ENCODE results near the gene DUOX2.

DUOX2 gene

GRCh38 chr15:45143946-45144345 lies 30.0 kb upstream of the DUOX2 start:
- Histone ChIP-seq H3K9ac (ENCODE audit: low read depth, low read length, poor library complexity, severe bottlenecking) (no peak overlapping the region), H3K4me2 (ENCODE audit: low read depth, low read length, poor library complexity, severe bottlenecking) (no peak overlapping the region), H3K9me3 (ENCODE audit: insufficient read depth, low read depth, low read length) (no peaks in the 10 kb centered on the region), H3K27me3 (ENCODE audit: insufficient read depth, low read length, poor library complexity, severe bottlenecking) (no peaks in the 10 kb centered on the region), H2AFZ (ENCODE audit: low read length) (no peak overlapping the region), H3F3A (ENCODE audit: low read depth) (no peaks in the 10 kb centered on the region), H3K4me3 (ENCODE audit: low read length, poor library complexity, severe bottlenecking) (no peak overlapping the region), H3K79me2 (ENCODE audit: insufficient read depth, low read length) (no peaks in the 10 kb centered on the region), H3K36me3 (ENCODE audit: insufficient read depth, low read length) (no peaks in the 10 kb centered on the region), H4K20me1 (ENCODE audit: insufficient read depth, low read length, poor library complexity, severe bottlenecking) (no peaks in the 10 kb centered on the region), H3K9me2 (replicated peaks; ENCODE audit: low read depth, low read length) (no peaks in the 10 kb centered on the region), H3K4me1 (ENCODE audit: insufficient read depth, low read length, poor library complexity, severe bottlenecking) (peaks cover 4% of the 10 kb centered on the region)
- TF ChIP-seq CTCF (conservative IDR thresholded peaks at IDR 0.05; ENCODE audit: low read length) (no peak), EZH2phosphoT487 (IDR thresholded peaks at IDR 0.05; ENCODE audit: borderline replicate concordance) (no peak)

GRCh38 chr15:45143056-45143455 lies 29.1 kb upstream of the DUOX2 start:
- Histone ChIP-seq H3K9ac (ENCODE audit: low read depth, low read length, poor library complexity, severe bottlenecking) (no peak overlapping the region), H3K9me3 (ENCODE audit: insufficient read depth, low read depth, low read length) (no peaks in the 10 kb centered on the region), H3K27me3 (ENCODE audit: insufficient read depth, low read length, poor library complexity, severe bottlenecking) (no peaks in the 10 kb centered on the region), H3K36me3 (ENCODE audit: insufficient read depth, low read length) (no peaks in the 10 kb centered on the region), H3K79me2 (ENCODE audit: insufficient read depth, low read length) (no peaks in the 10 kb centered on the region), H3F3A (ENCODE audit: low read depth) (no peaks in the 10 kb centered on the region), H2AFZ (ENCODE audit: low read length) (no peak overlapping the region), H3K9me2 (replicated peaks; ENCODE audit: low read depth, low read length) (no peaks in the 10 kb centered on the region), H4K20me1 (ENCODE audit: insufficient read depth, low read length, poor library complexity, severe bottlenecking) (no peaks in the 10 kb centered on the region), H3K4me1 (ENCODE audit: insufficient read depth, low read length, poor library complexity, severe bottlenecking) (no peaks in the 10 kb centered on the region), H3K4me3 (ENCODE audit: low read length, poor library complexity, severe bottlenecking) (no peak overlapping the region), H3K4me2 (ENCODE audit: low read depth, low read length, poor library complexity, severe bottlenecking) (no peak overlapping the region)
- TF ChIP-seq EZH2phosphoT487 (IDR thresholded peaks at IDR 0.05; ENCODE audit: borderline replicate concordance) (no peak), CTCF (conservative IDR thresholded peaks at IDR 0.05; ENCODE audit: low read length) (no peak)

GRCh38 chr15:45141386-45141785 lies 27.4 kb upstream of the DUOX2 start:
- no peaks in the 10 kb centered on the region for H3K9me2 ChIP-seq (replicated peaks; ENCODE audit: low read depth, low read length)
- no peak overlapping the region for H3K4me2 ChIP-seq (ENCODE audit: low read depth, low read length, poor library complexity, severe bottlenecking)
- no peaks in the 10 kb centered on the region for H3K27me3 ChIP-seq (ENCODE audit: insufficient read depth, low read length, poor library complexity, severe bottlenecking)
- H3K36me3 ChIP-seq (ENCODE audit: insufficient read depth, low read length), result no peaks in the 10 kb centered on the region
- H3K4me3 ChIP-seq (ENCODE audit: low read length, poor library complexity, severe bottlenecking), result no peak overlapping the region
- H3K4me1 ChIP-seq (ENCODE audit: insufficient read depth, low read length, poor library complexity, severe bottlenecking), result no peaks in the 10 kb centered on the region
- H3K79me2 ChIP-seq (ENCODE audit: insufficient read depth, low read length), result no peaks in the 10 kb centered on the region
- no peaks in the 10 kb centered on the region for H3K9me3 ChIP-seq (ENCODE audit: insufficient read depth, low read depth, low read length)
- H3F3A ChIP-seq (ENCODE audit: low read depth), result no peaks in the 10 kb centered on the region
- H2AFZ ChIP-seq (ENCODE audit: low read length), result no peak overlapping the region
- no peak for TF ChIP-seq CTCF (conservative IDR thresholded peaks at IDR 0.05; ENCODE audit: low read length)
- no peak for TF ChIP-seq EZH2phosphoT487 (IDR thresholded peaks at IDR 0.05; ENCODE audit: borderline replicate concordance)
- no peak overlapping the region for H3K9ac ChIP-seq (ENCODE audit: low read depth, low read length, poor library complexity, severe bottlenecking)
- H4K20me1 ChIP-seq (ENCODE audit: insufficient read depth, low read length, poor library complexity, severe bottlenecking), result no peaks in the 10 kb centered on the region

All from Loucy (cell line).